Smooth muscle cell of the brain vasculature (primary cell): ENCODE data around the gene GSTM3.
"Not testable (repeated sequence)": the region's sequence is repeated elsewhere in the genome, so short reads cannot be mapped to it uniquely, and the experiment has no call there.

Experiments used
- DNase-seq: peaks from one replicate; pipeline ENCODE4 v3.0.0-alpha.2; 2012; ENCODE audit warnings: low read depth, low spot score

Gene GSTM3

DNA sequence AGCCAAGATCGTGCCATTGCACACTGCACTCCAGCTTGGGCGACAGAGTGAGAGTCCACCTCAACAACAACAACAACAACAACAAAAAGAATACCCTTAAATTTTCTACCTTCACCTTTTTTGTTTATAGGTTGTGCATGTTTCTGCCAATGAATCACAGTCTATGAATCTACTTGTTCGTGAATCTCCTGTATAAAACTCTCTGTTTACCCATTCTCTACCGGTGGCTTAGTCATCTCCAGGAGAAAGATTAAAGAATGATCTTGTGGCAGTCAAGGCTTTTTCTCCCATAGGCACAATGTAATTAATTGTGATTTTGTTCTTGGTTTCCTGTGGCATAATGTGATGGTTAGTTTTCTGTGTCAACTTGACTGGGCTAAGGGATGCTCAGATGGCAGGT is 43.0 kb downstream of the GSTM3 start:
- DNase-seq, result not testable (repeated sequence)

DNA sequence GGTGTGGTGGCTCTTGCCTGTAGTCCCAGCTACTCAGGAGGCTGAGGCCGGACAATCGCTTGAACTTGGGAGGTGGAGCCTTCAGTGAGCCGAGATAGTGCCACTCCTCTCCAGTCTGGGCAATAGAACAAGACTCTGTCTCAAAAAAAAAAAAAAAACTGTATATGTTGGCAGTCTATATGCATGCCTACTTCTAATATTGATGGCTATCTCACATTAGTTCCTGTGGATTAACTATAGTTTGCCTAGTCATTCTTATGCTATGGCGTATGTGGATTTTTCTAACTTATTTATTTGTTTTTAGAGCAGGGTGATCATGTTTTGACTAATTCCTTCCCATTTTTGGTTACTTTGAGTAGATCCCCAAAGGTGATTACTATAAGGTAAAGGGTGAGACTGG is 43.8 kb downstream of the GSTM3 start:
- DNase-seq, result no peak

GRCh38 chr1:109695138-109695537 is 45.7 kb downstream of the GSTM3 start:
- DNase-seq, result not testable (repeated sequence)

DNA sequence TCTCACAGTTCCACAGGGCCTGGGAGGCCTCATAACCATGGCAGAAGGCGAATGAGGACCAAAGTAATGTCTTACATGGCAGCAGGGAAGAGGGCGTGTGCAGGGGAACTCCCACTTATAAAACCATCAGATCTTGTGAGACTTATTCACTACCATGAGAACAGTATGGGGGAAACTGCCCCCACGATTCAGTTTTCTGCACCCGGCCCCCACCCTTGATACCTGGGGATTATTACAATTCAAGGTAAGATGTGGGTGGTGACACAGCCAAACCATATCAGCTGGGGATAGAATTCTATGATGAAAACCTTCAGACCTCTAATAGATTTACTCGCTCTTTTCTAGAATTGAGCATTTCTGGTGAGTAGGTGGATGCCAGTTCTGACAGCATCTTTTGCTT is 46.4 kb downstream of the GSTM3 start:
- not testable (repeated sequence) for DNase-seq

DNA sequence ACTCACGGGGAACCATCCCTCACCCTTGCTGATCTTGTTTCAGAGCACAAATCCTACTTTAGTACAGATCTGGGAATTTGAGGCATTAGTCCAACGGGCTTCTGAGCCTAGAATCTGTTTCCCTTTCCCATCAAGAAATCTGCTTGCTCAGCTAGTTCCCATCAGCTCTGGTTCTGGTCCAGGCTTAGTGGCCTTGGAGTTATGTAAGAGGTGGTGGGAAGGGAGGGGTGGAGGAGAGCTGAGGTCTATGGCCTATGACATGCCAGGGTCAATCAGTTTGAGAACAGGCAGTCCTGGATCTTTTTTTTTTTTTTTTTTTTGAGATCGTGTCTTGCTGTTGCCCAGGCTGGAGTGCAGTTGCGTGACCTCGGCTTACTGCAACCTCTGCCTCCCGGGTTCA is 49.1 kb downstream of the GSTM3 start:
- no peak for DNase-seq

GRCh38 chr1:109689844-109690405 is 50.9 kb downstream of the GSTM3 start:
- no peak for DNase-seq

DNA sequence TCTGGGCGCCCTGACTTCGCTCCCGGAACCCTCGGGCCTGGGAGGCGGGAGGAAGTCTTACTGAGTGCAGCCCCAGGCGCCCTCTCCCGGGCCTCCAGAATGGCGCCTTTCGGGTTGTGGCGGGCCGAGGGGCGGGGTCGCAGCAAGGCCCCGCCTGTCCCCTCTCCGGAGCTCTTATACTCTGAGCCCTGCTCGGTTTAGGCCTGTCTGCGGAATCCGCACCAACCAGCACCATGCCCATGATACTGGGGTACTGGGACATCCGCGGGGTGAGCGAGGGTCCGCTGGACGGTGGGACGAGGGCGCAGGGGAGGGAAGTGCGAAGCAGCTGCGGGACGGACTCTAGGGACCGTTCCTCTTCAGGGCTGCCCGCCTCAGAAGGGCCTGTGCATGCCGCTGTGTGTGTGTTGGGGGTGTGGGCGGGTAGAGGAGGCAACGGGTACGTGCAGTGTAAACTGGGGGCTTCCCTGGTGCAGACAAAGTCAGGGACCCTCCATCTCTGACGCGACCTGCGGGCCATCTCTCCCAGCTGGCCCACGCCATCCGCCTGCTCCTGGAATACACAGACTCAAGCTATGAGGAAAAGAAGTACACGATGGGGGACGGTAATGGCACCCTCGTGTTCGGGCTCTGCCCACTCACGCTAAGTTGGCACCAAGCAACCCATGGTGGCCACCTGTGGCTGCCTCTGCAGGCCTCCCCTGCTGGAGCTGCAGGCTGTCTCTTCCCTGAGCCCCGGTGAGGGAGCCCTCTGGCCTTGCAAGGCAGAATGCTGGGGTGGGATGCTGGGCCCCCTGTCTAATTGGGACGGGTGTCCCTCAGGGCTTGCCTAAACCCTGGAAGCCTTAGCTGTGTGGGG is 53.0 kb downstream of the GSTM3 start, which contains the start of gene GSTM1:
GSTM1 (plus strand) TSS at position 177 of the 859 bp plus-strand sequence; CDS start at position 234, 57 bp downstream.
- DNase-seq, result peak; percentile 45

- DNase-seq, result not testable (repeated sequence)
Measured at GRCh38 chr1:109687109-109687508, 53.7 kb downstream of the GSTM3 start.

DNA sequence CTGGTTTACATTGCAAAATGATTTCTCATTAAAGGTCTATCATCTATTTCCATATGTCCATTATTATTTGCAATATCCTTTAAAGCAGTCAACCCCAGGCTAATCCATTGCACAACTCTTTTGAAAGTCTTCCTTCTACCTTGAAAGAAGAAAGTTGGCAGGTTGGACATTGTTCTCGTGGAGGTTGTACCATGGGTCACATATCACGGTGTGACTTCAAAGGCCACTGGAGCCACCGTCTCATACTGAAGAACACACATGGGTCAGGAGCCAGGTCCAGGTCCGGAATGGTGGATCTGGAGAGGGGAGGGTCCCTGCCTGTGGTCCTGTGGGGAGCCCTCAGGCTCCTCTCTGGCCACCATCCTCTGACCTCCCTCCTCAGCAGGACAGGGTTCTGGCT is 54.9 kb downstream of the GSTM3 start:
- DNase-seq, result not testable (repeated sequence)

GRCh38 chr1:109685399-109685798 is 55.4 kb downstream of the GSTM3 start:
- not testable (repeated sequence) for DNase-seq

GRCh38 chr1:109684777-109685176 is 56.1 kb downstream of the GSTM3 start:
- not testable (repeated sequence) for DNase-seq
